ENCODE data around the gene DGKG.

The DGKG gene

GRCh38 chr3:186207515-186207914, 154.5 kb downstream of the DGKG start:
- no peak for DNase-seq

- DNase-seq: no peak
These were observed 161.3 kb downstream of the DGKG start for GRCh38 chr3:186200726-186201125.

- DNase-seq: no peak
These were observed 163.6 kb downstream of the DGKG start for GRCh38 chr3:186198442-186198841.

GRCh38 chr3:186194451-186194811, 167.6 kb downstream of the DGKG start:
- DNase-seq: no peak

GRCh38 chr3:186193534-186194450, 168.2 kb downstream of the DGKG start:
- peak; percentile 88 for DNase-seq

- DNase-seq: no peak
These were observed 169.2 kb downstream of the DGKG start for GRCh38 chr3:186192823-186193222.

GRCh38 chr3:186189492-186189891, 172.5 kb downstream of the DGKG start:
- DNase-seq: no peak

- DNase-seq: no peak
These were observed 174.4 kb downstream of the DGKG start for GRCh38 chr3:186187401-186188275.

- DNase-seq: no peak
These were observed 176.7 kb downstream of the DGKG start for GRCh38 chr3:186185194-186185787.

GRCh38 chr3:186184021-186184420, 178.0 kb downstream of the DGKG start:
- DNase-seq: no peak

GRCh38 chr3:186182850-186183249, 179.2 kb downstream of the DGKG start:
- DNase-seq: no peak

GRCh38 chr3:186181901-186182300, 180.1 kb downstream of the DGKG start:
- DNase-seq: no peak

GRCh38 chr3:186180891-186181481, 181.0 kb downstream of the DGKG start:
- DNase-seq: no peak

- no peak for DNase-seq
These were observed 181.9 kb downstream of the DGKG start for GRCh38 chr3:186180151-186180550.

- no peak for DNase-seq
These were observed 183.6 kb downstream of the DGKG start for GRCh38 chr3:186178412-186178811.

GRCh38 chr3:186176373-186176990, 185.6 kb downstream of the DGKG start:
- no peak for DNase-seq

GRCh38 chr3:186173224-186173815, 188.7 kb downstream of the DGKG start:
- no peak for DNase-seq

GRCh38 chr3:186172353-186172752, 189.7 kb downstream of the DGKG start:
- no peak for DNase-seq

GRCh38 chr3:186171521-186171920, 190.5 kb downstream of the DGKG start:
- no peak for DNase-seq

- no peak for DNase-seq
These were observed 191.5 kb downstream of the DGKG start for GRCh38 chr3:186170516-186170915.

- DNase-seq: no peak
These were observed 192.7 kb downstream of the DGKG start for GRCh38 chr3:186169379-186169778.

- DNase-seq: no peak
These were observed 193.1 kb downstream of the DGKG start for GRCh38 chr3:186168976-186169375.
